Stimulated activated CD8-positive, alpha-beta memory T cell treated with anti-CD3 and anti-CD28 coated beads, Interleukin-2, amount 100 ng/mL, for 1 hour (primary cell): Measurements from ENCODE around the gene REPIN1.

Experiments
- DNase-seq, 2 donors: peaks; one replicate each; pipeline ENCODE4 v3.0.0-alpha.2; 2020; ENCODE audit warnings: low read depth in 2 of 2

Gene REPIN1

DNA sequence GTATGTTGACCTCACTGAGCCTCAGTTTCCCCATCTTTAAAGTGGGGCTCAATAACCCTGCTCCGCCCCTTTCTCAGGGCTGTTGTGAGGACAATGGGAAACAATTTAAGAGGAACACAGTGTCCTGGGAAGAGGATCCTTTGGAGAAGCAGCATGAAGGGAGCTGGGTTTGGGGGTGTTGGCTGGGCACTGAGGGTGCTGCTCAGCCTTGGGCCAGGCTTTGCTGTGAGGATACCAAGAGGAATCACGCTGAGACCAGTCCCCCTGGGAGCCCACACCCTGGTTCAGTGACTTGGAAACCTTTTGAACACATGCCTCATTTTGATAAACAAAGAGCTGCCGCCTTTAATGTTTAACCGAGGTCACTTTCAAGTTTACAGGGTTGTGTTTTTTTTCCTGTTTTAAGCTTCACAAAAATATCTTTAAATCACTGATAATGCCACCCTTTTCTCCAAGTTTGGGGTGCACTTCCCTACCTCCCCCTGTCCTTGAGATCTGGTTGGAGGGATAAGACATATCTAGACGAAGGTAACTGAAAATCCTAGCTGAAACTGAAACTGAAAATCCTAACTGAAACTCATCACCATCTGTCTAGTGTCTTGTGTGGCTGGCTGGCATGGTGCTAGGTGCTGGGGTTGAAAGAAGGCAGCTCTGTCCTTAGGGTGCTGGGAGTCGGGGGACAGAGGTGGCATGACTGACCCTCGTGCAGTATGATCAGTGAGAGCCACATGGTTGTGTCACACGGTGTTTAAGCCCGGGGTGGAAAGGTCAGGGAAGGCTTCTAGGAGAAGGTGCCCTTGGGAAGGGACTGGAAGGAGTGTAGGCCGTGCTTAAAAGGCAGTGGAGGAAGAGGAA lies 38.2 kb downstream of the REPIN1 start:
- no peak for DNase-seq

DNA sequence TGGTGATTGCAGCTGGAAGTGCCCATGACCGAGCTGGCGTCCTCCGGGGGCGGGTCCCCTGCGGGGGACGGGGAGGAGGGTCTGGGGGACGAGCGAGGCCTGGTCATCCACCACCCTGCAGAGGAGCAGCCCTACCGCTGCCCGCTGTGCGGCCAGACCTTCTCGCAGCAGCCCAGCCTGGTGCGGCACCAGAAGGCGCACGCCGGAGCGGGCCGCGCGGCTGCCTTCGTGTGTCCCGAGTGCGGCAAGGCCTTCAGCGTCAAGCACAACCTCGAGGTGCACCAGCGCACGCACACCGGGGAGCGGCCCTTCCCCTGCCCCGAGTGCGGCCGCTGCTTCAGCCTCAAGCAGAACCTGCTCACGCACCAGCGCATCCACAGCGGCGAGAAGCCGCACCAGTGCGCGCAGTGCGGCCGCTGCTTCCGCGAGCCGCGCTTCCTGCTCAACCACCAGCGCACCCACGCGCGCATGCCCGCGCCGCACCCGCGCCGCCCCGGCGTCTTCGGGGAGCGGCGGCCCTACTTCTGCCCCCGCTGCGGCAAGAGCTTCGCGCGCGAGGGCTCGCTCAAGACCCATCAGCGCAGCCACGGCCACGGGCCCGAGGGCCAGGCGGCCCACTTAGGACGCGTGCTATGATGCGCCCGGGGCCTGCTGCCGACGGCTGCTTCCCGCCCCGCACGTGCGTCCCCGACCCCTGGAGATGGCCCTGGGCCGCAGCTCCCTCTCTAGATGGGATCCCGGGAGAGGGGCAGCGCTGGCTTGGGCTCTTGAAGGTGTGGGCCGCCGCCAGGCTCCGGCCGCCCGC lies 39.2 kb downstream of the REPIN1 start:
- no peak for DNase-seq

DNA sequence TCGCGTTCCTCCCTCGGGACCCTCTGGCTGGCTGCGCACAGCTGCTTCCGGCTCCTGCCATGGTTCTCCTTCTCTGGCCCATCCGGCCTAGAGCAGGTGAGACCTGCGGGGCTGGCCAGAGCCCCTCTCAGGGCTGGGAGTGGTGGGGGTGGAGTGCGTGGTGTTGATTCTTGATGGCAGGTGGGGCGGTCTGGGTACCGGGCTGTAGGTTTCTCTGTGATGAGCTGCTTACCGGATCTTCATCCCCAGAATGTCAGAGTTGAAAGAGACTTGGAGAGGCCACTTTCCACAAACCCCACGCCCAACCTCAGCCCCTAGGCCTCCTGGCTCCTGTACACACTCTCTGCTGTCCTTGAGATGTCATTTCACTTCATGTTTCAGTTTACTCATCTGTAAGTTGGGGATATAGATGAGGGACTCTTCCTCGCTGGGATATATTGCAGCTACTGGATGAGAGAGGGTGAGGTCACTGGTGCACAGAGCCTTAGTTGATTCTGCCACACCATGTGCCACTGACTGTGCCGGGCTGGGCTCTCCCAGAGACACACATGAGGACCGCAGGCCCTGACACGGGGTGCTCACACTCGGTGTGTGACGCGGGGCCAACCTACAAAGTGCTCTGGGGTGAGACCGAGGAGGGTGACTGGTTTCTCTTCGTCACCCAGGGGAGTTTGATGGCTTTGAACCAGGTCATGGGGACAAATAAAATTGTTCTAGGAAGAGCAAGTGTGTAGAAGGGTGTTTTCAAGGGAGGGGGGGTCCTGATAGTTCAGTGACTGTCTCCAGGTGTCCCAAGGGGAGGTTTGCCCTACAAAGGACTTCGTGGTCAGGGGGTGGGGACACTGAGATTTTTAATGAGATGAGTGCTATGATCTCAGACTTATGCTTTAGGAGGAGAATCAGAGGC lies 40.0 kb downstream of the REPIN1 start:
- no peak for DNase-seq

DNA sequence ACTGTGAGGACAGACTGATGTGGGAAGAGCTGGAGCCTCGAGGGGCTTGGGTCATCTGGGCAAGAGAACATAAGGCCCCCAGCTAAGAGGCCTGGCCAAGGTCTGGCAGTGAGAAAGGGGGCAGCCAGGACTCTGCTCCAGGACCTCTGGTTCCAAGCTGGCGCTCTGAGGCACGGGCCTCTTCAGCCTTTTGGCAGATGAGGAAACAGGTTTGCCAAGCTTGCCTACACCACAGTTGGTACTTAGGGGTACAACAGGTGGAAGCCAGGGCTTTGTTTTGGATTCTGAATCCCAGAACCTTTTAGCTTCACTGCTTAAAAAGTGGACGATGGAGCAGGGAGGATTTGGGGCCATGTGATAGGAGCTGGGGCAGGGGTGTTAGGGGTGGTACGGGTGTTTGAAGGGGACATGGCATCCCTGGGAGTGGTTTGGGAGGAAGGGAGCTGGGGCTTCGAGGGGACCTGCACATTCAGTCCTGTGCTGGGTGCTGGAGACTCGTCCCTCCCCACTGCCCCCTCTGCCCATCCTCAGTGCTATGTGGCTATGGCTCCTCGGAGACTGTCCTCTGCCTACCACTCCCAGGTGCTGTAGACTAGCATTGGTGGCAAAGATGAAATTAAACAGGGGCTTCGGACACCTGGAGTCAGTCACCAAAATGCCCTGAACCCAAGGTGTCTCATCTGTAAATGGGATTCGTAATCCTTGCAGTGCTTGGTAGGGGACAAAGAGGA lies 40.8 kb downstream of the REPIN1 start:
- DNase-seq = no peak

DNA sequence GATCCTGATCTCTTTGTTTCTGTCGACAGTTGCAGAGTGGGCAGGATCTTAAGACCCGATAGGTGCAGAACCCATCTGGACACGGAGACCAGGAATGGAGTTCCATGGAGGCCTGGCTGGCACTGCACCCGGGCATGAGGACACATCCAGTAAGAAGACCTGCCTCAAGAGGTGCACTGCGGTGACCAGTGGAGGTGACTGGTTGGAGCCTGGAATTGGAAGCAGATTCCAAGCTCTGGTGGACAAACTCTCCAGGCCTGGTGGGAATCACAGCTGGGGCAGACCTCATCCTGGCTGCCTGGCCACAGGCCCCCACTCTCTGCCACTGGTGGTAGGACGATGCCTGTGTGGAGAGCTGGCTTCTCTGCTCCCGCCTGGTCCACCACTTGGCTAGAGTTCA lies 41.5 kb downstream of the REPIN1 start:
- DNase-seq = no peak

DNA sequence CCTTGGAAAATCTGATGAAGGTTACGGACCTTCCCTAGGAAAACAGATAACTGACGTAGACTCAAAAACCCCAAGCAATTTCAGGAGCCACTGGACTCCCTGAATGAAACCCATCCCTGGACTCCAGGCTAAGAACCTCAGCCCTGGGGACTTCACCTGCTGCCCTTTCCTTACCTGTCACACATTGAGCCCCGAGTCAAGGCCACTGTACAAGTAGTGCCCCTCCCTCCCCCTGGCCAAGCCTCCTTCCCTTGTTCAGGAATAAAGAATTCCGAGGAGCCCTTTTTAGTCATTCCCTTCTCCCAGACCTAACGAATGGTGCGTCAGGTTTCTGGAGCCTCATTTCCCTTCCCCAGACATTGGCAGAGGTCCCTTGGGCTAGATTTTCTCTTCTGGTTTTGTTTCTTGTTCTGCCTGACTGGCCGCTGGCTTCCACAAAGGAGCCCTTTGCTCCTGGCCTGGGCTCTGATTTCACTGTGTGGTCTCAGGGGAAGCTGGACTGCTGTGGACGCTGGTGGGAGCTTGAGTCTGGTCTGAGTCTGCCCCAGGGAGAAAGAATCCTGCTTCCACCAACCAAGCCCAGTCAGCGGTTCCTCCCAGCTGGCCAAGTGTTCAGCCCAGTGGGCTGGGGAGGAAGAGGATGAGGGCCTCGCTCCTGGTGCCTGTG lies 42.2 kb downstream of the REPIN1 start:
- DNase-seq = no peak

DNA sequence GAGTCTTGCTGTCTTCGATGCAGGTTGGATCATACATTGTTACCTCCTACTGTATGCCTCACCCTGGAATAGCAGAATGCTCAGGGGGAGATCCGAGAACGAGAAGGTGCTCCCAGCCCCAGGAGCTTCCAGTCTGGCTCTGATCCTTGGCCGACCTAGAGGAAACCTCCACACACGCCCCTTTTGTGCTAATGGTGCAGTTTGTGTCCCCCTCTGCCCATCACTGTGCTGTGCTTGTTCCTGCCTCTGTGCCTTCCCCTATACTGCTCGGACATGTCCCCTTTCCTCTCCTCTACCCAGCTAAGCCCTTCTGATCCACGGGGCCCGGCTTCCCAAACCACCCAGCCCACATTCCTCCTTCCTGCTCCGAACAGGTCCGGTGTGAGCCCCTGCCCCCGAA lies 43.0 kb downstream of the REPIN1 start:
- no peak for DNase-seq

DNA sequence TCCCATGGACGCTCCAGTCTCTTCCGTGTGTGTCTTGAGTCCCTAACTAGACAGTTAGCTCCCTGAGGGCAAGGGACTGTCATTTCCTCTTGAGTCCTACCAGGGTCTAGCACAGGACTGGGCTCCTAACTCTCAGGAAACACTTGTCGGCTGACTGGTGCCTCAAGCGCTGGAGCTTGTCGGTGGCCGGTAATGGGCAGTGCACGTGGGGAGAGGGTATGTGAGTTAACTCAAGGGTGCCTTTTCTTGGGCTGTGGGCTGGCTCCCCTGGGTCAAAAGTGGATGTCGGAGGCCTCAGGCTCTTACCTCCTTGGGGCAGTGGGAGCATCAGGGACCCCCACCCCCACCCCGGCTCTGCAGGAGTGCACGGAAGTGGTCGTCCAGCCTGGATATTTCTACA lies 43.4 kb downstream of the REPIN1 start:
- no peak for DNase-seq

DNA sequence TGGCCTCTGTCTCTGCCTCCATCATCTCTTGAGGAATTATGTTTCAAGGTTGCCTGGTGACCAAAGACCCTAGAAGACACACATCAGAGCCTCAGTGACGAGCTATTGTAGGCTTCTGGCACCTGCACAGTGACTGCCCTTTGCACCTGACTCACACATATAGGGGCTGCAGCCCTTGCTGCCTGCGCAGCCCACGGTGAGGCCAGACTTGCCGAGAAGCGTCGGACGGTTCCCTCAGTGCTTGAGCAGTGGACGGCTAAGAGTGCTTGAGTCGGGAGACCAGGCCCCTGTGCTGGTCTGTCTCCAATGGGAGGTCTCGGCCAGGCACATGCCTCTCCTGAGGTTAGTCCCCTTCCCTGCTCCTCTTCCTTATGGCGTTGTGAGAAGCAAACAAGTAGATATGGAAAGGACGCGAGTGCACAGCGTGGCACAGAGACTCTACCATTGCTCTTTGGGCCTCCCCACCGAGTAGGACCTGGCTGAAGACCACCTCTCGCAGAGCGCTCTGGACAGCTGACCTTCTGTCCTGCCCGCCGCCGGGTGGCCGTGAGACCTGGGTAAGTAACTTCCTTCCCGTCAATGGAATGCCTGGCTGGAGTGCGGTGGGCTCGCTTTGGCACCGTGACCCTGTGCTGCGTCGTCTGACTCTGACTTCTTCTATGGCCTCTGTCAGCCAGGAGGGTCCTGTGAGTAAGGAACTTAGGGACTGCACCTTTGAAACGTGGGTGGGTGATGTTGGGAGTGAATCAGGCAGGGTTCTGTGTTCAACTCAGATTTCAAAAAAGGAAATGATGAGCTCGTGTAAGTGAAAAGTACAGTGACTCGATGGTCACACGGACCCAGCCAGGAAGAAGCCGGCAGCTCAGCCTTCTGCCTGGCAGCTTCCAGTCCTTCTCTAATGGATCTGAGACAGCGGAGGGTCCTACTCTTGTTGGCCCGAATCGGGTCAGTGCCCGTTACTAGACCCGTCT lies 44.2 kb downstream of the REPIN1 start:
- no peak for DNase-seq

DNA sequence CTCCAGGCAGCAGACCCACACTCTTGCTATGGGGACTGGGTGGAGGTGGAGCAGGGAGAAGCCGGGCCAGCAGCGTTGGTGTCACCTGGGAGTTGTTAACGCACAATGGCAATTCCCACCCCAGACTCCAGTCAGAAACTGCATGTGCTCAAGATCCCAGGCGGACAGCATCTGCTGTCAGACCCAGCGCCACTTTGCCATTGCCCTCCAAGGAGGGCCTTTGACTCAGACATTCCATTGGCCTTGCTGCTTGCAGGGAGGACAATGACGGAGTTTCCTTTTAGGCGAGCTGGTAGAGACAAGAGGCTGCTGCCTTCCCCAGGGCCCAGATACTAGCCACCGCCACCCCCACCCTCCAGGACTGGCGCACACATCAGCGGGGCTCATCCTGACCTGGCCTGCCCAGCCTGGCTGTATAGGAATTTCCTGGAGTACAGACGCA lies 45.0 kb downstream of the REPIN1 start:
- no peak for DNase-seq

DNA sequence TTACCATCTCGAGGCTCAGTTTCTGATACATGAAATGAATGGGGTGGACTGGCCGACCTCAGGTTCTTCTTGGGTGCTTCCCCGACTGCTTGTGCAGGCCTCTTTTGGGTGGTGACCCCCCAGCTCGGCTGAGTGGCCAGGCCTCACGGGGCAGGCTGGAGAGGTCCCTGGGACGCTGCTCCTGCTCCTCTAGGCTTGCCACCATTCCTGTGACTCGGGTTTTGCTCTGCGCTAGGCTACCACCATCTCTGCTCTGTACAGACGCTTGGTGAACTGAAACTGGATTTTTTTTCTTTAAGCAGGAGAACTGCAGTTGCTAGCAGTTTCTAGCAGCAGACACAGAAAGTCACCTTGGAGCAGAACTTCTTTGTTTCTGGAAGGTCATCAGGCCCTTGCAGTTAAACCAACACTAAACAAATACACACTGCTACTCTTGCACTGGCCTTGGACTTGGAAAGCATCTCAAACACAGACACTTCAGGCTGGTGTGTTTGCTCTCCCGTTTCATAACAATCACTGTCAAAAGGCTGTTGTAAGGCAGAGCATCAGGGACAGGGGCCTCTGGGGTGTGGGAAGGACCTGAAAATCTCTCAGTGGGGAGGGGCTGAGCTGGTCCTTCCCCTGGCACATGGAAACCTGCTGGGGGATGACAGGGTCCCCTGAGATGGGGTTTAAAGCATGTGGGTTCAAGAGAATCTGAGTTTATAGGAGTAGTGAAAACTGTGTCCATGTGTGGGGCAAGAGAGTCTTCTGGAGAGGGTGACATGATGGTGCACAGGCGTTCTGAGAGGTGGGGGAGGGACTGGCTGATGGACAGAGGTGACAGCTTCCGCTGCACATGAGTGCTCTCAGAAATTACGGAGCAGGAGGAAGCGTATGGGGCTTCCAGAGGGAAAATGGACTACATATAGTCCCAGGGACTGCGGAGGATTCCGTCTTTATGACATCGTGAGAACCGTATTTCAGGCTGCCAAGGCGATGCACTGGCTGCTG lies 46.8 kb downstream of the REPIN1 start:
- DNase-seq = no peak

DNA sequence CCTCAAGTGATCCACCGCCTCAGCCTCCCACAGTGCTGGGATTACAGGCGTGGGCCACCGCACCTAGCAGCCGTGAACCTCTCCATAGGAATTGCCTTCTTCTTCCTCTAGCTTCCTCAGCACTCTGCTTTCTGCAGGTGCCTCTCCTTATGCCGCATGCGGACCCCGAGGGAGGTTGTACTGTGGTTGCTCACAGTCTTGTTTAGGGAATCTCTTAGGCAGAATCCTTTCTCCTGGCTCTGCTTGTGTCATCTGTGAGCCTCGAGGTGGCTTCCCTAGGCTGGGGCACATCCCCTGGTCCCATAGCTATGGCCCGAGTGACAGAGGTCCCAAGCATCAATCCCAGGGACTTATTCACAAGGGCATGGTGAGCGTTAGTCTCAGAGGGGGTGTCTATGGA lies 48.6 kb downstream of the REPIN1 start:
- no peak for DNase-seq

DNA sequence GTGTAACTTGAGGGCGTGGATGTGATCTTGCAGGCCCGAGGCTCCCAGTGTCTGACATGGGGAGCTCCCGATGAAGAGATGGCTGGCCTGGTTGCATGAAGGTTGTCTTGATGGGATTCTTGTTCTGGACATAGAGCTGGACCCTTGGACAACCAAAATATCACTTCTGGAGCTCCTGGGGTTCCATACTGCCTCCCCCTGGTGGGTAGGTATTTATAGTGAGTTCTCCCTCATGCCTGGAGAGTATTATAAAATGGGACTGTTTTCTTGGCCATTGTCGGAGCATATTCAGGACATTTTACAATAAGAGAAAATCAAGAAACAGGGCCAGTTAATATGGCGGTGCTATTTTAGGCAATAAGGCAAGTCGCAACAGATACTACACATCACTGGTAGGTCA lies 49.2 kb downstream of the REPIN1 start:
- DNase-seq = no peak

DNA sequence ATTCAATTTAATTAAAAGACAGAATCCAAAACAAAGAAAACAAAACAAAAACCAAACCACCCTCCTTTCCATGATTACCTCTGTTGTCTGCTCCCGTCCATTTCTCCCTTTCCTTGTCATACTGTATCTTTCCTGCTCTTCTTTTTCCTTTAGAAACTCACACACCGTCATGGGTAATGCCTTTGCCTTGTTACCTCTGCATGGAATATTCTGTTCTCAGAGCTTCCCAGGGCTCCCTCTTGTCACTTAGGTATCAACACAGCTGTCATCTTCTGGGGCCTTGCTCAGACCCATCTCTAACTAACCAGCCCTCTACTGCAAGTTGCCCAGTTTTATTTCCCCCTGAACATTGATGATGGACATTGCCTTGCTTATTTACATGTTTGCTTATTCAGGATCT lies 51.6 kb downstream of the REPIN1 start:
- DNase-seq = no peak

DNA sequence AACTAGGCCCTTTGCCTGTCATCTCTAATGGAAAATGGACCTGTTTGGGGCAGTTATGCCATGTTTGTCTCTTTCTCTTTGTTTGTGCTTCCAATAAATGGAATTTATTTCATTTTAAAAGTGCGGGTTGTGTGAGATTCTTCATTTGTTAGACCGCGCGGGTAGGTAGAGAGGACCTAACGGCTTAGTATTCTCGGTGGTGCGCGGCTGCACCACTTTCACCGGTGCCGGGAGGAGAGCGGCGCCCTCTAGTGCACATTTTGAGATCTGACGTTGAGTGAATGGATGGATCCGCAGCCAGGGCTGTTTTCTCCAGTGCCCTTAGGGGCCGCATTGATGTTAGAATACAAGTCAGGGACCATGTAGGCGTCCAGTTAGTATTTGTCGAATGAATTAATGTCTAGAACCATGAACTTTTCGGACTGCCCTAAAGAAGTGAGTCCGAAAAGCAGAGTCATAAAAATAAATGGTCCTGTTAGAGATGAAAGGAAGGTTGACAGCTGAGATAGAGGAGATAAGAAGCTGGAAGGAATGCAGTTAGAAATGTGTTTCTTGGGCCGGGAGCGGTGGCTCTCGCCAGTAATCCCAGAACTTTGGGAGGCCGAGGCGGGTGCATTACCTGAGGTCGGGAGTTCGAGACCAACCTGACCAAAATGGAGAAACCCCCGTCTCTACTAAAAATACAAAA lies 52.5 kb downstream of the REPIN1 start:
- peak; percentile 75 to 81 for DNase-seq

DNA sequence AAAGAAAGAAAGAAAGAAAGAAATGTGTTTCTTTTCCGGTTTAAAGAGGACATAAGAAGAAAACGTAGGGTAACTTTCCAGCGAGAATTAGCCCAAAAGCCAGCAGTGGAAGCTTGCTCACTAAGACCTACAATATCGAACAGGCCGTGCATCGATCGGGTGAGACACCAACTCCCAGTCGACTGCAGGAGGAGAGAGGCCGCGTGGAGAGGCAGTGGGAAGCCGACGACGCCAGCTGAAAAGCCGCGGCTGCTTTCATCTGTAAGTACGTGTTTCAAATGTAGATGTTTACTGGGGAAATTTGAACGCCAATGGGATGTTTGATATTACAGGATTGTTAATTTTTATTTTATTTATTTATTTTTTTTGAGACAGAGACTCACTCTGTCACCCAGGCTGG lies 53.2 kb downstream of the REPIN1 start:
- DNase-seq = no peak
